ENCODE results near the gene CLIC1. TPM values are rescaled to one million over a fixed set of nuclear protein-coding genes. Genes with fewer than 3 reads are reported as not detected.
A peak's percentile ranks its signal among the peaks of the same experiment; 100 is the strongest.
"Not testable (repeated sequence)": the region's sequence is repeated elsewhere in the genome, so short reads cannot be mapped to it uniquely, and the experiment has no call there.

CLIC1 gene
- total RNA-seq, 1 donor from 2014 or later, result 185 TPM

GRCh38 chr6:31722173-31722572, 14.2 kb downstream of the CLIC1 start:
- DNase-seq, result no peak

- no peak for DNase-seq
Measured at GRCh38 chr6:31721351-31722020, 14.8 kb downstream of the CLIC1 start, which contains the start of gene LY6G6C. LY6G6C (minus strand) TSS chr6:31721746; CDS start chr6:31721679, 67 bp downstream.

DNA sequence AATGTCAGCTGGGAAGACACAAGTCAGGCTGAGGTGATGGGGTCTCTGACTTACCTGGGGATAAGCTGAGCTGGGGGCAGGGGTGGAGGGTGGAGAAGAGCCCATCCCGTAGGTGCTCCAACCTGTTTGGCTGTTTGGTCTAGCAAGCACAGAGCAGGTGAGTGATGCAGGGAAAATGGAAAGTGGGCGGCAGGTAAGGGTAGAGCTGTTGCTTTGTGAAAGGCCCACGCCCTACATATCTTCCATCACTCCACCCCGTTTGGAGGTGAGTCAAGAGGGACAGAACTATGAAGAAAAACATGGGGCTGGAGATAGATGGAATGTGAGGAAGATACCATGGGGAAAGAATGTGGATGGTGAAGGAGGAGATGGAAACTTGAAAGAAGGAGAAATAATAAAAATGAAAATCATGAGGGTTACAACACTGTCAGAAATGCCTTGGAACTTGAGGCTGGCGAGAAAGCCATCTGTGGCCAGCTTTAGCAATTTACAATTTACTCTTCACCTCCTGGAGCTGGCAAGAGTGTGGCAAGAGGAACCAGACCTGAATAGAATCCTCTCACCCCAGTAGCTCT, 16.0 kb downstream of the CLIC1 start:
- no peak for DNase-seq

DNA sequence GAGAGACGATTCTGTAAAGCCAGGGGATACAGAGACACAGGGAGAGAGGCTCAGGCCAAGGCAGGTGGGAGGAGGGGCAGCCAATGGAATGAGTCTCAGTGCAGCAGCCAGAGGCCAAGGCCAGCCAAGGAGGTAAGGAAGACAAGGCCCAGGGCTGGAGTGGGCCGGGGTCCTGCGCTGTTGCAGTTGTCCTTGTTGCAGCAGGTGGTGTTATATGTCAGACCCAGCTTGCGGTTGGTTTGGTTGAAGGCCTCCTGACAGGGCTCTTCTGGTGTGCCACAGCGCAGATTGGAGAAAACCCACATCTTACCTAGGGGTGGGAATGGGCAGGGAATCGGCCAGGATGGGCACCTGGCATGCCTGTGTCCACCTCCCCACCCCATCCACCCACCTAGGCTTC, 17.3 kb downstream of the CLIC1 start:
- DNase-seq, result no peak

- DNase-seq, result no peak
Measured at GRCh38 chr6:31718265-31718664, 18.1 kb downstream of the CLIC1 start.

- no peak for DNase-seq
Measured at GRCh38 chr6:31717499-31718222, 18.7 kb downstream of the CLIC1 start.

- no peak for DNase-seq
Measured at GRCh38 chr6:31715022-31715958, 21.0 kb downstream of the CLIC1 start, which contains the start of gene LY6G6D. LY6G6D (plus strand) TSS chr6:31715348; CDS start chr6:31715356, 8 bp downstream.

- no peak for DNase-seq
Measured at GRCh38 chr6:31713991-31714684, 22.2 kb downstream of the CLIC1 start.

- DNase-seq, result no peak
Measured at GRCh38 chr6:31713465-31713864, 22.9 kb downstream of the CLIC1 start.

DNA sequence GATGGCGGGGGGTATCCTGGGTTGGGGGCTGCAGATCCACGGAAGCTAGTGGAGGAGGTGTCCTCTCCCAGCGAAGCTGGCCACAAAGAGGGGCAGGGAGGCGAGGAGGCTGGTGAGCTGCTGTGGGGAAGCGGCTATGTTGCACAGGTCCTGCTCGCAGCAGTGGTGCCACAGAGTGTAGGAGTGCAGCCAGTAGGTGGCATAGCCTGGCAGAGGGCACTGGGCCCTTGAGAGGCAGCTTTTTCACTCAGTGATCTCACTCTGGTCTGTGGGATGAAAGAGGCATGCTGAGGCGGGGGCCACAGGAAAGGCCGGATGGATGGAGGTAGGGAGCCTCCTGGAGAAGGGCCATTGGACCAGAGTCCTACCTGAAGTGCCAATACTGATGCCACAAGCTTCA, 24.0 kb downstream of the CLIC1 start:
- no peak for DNase-seq

DNA sequence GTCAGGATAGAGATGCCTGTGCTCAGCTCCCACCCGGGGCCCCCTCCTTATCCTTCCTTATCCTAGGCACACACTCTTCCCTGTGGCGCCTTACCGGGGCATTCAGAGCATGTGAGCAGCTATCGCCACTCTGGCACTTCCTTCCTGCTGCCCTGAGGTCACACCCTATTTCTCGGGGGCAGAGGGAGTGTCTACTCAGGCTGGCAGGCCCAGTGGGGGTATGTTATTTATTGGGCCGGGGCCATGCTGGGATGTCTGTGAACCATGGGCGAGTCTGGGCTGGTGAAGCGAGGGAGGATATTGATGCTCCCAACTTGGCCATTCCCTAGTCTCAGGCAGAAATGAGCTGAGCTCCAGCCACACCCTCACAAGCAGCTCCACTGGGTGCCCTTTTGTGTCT, 25.1 kb downstream of the CLIC1 start:
- DNase-seq, result no peak

- DNase-seq, result no peak
Measured at GRCh38 chr6:31710523-31711219, 25.7 kb downstream of the CLIC1 start.

DNA sequence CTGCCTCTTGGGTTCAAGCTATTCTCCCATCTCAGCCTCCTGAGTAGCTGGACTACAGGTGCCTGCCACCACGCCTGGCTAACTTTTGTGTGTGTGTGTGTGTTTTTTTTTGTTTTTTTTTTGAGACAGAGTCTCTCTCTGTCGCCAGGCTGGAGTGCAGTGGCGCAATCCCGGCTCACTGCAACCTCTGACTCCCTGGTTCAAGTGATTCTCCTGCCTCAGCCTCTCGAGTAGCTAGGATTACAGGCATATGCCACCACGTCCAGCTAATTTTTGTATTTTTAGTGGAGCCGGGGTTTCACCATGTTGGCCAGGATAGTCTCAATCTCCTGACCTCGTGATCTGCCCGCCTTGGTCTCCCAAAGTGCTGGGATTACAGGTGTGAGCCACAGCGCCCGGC, 27.2 kb downstream of the CLIC1 start:
- not testable (repeated sequence) for DNase-seq

GRCh38 chr6:31708224-31708623, 28.1 kb downstream of the CLIC1 start:
- no peak for DNase-seq

DNA sequence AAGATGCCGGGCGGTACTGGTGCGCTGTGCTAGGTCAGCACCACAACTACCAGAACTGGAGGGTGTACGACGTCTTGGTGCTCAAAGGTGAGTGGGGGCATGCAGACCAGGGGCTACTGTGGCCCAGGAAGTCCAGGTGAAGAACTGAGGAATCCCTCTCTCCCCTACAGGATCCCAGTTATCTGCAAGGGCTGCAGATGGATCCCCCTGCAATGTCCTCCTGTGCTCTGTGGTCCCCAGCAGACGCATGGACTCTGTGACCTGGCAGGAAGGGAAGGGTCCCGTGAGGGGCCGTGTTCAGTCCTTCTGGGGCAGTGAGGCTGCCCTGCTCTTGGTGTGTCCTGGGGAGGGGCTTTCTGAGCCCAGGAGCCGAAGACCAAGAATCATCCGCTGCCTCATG, 28.6 kb downstream of the CLIC1 start:
- DNase-seq, result no peak

GRCh38 chr6:31706599-31706998, 29.7 kb downstream of the CLIC1 start, which contains the start of gene LY6G6F:
LY6G6F (plus strand) TSS chr6:31706866; CDS start chr6:31706907, 41 bp downstream.
- DNase-seq, result no peak

- no peak for DNase-seq
Measured at GRCh38 chr6:31705931-31706330, 30.4 kb downstream of the CLIC1 start.

GRCh38 chr6:31702819-31703716, 33.3 kb downstream of the CLIC1 start, which contains the start of gene ABHD16A:
ABHD16A (minus strand) TSS chr6:31703324; CDS start chr6:31703281, 43 bp downstream.
- peak; percentile 99 for DNase-seq

GRCh38 chr6:31702405-31702818, 33.9 kb downstream of the CLIC1 start:
- DNase-seq, result no peak

Data from skin of body (tissue), 2 donors.